GM12875 (cell line): ENCODE results near the gene VAV2.

Source experiments
- H3K4me3 ChIP-seq: one replicate; pipeline ENCODE4 v1.5.1; 2011; ENCODE audit warnings: low read depth, low read length, control low read depth
- CTCF ChIP-seq: IDR thresholded peaks from 2 replicates; pipeline ENCODE4 v1.5.1; 2011; ENCODE audit warnings: low read depth, mild to moderate bottlenecking, control low read depth, inconsistent platforms, low read length, moderate library complexity, borderline replicate concordance; ENCODE audit not compliant: insufficient read depth

VAV2 gene

GRCh38 chr9:133742251-133742650 lies 249.9 kb downstream of the VAV2 start:
- no peak for TF ChIP-seq CTCF

DNA sequence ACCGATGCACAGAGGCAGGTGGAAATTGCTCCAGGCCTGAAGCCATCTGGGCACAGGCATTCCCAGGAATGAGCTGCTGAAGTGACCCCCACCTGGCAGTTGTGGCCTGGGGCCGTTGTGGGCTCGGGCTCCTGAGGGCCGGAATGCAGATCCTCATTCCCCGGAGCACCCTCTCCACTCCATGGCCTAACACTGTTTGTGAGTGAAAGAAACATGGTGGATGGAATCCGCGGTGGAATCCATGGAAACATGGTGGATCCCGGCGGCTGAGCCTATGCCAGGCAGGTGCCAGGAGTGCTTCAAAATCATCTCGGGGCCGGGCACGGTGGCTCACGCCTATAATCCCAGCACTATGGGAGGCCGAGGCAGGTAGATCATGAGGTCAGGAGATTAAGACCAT lies 250.4 kb downstream of the VAV2 start:
- no peak for TF ChIP-seq CTCF
- H3K4me3 ChIP-seq, result no peak overlapping the region

More at GRCh38 chr9:133742251-133742650, 249.9 kb downstream of the VAV2 start:
- no peak overlapping the region for H3K4me3 ChIP-seq

GRCh38 chr9:133740911-133741310 lies 251.2 kb downstream of the VAV2 start:
- TF ChIP-seq CTCF, result no peak

GRCh38 chr9:133739408-133740280 lies 252.5 kb downstream of the VAV2 start:
- H3K4me3 ChIP-seq, result no peak overlapping the region
- no peak for TF ChIP-seq CTCF

More at GRCh38 chr9:133740911-133741310, 251.2 kb downstream of the VAV2 start:
- no peak overlapping the region for H3K4me3 ChIP-seq

DNA sequence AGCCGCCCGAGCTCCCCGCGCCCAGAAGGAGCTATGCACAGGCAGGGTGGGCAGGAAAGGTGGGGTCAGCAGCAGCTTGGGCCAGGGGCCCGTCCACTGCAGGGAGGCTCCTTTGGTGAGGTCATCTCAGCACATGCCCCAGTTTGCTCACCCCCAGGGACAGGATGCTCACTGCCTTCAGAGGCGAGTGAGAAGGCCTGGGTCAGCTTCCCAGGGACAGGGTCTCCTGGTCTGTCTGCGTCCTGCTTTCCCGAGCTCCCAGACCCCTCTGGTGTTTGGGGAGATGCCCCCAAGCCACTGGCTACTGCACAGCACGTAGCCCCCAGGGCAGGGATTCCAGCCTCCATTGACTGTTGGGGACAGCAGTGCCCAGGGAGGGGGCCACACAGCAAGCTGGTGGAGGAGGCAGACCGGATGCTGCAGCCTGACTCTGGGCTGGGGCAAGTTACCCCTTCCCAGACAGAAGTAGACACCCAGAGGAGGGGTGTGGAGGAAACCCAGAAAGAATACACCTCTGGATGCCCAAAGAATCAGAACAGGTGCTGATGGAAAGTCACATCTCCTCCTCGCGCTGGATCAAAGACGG lies 253.4 kb downstream of the VAV2 start:
- no peak for TF ChIP-seq CTCF
- no peak overlapping the region for H3K4me3 ChIP-seq

DNA sequence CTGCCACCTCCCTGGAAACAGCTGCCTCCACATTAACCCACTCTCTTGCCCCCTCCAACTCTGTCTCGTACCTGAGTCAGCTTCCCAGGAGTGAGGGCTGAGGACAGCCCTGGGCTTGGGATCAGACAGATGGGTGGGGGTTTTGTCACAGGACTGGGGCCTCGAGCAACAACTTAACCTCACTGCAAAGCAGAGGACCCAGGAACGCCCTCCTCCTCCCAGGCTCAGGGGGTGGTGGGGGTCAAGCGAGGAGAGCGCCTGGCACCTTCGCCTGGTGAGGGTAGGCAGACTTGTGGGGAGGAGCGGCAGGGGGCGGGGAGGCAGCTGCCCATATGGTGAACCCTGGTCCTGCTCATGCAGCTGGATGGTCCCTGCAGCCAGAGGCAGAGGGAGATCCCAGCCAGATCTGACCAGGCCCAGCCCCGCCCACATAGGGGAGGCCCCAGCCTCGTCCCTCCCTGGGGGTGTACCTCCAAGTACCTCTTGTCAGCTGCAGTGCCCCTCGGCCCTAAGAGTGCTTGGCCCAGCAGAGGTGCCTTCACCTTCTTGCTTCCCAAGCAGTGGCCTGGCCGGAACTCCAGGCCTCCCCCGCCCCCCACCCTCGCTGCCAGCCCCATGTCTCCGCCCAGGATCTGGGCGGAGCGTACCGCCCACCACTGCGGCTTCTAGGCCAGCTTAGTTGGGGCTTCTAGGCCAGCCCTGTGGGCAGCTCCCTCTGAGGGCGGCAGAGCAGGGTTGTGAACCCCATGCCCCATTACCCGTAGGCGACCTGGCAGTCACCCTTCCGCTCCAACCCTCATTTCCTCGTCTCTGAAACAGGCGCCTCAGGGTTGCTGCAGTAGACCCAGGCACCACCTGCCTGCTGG lies 254.1 kb downstream of the VAV2 start, which contains the start of gene SARDH:
Gene SARDH (minus strand): TSS at position 579 of the 866 bp plus-strand sequence. CDS start 4,179 bp downstream, outside the sequence.
- no peak for TF ChIP-seq CTCF
- no peak within 1 kb of the TSS for H3K4me3 ChIP-seq
